GM12878 (cell line): Measurements from ENCODE around the gene SNX32.

Experiments used
- CREB1 ChIP-seq: IDR thresholded peaks from 2 replicates; pipeline ENCODE4 v1.6.1; 2012; ENCODE audit warnings: low read depth, mild to moderate bottlenecking, inconsistent platforms
- JUND ChIP-seq: IDR thresholded peaks from 2 replicates; pipeline ENCODE4 v1.6.1; 2012; ENCODE audit warnings: low read depth, mild to moderate bottlenecking, low read length, improper control_type of control experiment, moderate library complexity
- MTA2 ChIP-seq: fragments of 450-650 bp; IDR thresholded peaks from 2 replicates; pipeline ENCODE4 v1.6.1; 2016; ENCODE audit warnings: low read depth, mild to moderate bottlenecking, moderate library complexity
- NFYB ChIP-seq: IDR thresholded peaks from 2 replicates; pipeline ENCODE4 v1.6.1; 2011; ENCODE audit warnings: low read depth, mild to moderate bottlenecking, low read length, improper control_type of control experiment, moderate library complexity; ENCODE audit not compliant: insufficient read depth
- NR2C1 ChIP-seq: fragments of 450-650 bp; IDR thresholded peaks from 2 replicates; pipeline ENCODE4 v1.6.1; 2017; ENCODE audit warnings: antibody characterized with exemption, mild to moderate bottlenecking, moderate library complexity
- RBBP5 ChIP-seq: fragments of 200-600 bp; sonication (generic); conservative IDR thresholded peaks from 2 replicates; pipeline ENCODE4 v1.6.1; 2016
- TF ChIP-seq, protein P1 (sequence below): IDR thresholded peaks from 2 replicates; pipeline ENCODE4 v1.6.1; 2011; ENCODE audit warnings: low read depth, mild to moderate bottlenecking, low read length, moderate library complexity, borderline replicate concordance; ENCODE audit errors: extremely low read depth
- TF ChIP-seq, protein P2 (sequence below), 3 experiments: IDR thresholded peaks in 2 of 3; conservative IDR thresholded peaks in 1 of 3; 2 replicates each; pipeline ENCODE4 v1.5.1; 2011; ENCODE audit warnings: low read depth in 3 of 3, low read length in 3 of 3, mild to moderate bottlenecking in 3 of 3, control low read depth in 2 of 3, moderate library complexity in 2 of 3, inconsistent platforms in 1 of 3, mixed read lengths in 1 of 3; ENCODE audit not compliant: control insufficient read depth in 2 of 3, insufficient read depth in 1 of 3; ENCODE audit errors: extremely low read depth in 1 of 3

DNA sequence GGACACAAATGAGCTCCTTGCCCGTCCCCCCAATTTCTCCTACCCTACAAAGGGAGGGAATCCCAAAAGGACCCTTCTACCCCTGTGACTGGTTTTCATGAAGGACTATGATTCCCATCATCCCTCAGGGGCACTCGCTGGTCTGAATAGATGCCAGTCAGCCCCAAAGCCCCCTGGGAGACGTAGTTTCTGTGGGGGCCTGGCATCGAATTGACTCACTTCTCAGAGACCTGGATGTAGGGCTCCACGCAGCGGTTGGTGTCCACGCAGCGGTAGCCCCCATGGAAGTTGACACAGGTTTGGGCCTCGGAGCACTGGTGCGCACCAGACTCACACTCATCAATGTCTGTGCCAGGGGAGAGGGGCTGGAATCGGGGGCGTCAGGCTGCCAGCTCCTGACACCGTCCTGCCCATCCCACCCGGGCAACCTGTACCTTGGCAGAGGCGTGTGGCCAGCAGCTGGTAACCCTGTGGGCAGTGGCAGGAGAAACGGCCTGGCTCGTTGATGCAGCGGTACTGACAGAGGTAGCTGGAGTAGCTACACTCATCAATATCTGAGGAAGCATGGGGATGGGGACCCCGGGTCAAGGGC is 34.4 kb downstream of the SNX32 start:
- TF ChIP-seq, protein P1, sequence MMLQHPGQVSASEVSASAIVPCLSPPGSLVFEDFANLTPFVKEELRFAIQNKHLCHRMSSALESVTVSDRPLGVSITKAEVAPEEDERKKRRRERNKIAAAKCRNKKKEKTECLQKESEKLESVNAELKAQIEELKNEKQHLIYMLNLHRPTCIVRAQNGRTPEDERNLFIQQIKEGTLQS, result no peak
- no peak for TF ChIP-seq RBBP5
- TF ChIP-seq NFYB, result no peak
- no peak for TF ChIP-seq MTA2
- no peak for TF ChIP-seq JUND
- TF ChIP-seq CREB1, result no peak
- TF ChIP-seq, protein P2, sequence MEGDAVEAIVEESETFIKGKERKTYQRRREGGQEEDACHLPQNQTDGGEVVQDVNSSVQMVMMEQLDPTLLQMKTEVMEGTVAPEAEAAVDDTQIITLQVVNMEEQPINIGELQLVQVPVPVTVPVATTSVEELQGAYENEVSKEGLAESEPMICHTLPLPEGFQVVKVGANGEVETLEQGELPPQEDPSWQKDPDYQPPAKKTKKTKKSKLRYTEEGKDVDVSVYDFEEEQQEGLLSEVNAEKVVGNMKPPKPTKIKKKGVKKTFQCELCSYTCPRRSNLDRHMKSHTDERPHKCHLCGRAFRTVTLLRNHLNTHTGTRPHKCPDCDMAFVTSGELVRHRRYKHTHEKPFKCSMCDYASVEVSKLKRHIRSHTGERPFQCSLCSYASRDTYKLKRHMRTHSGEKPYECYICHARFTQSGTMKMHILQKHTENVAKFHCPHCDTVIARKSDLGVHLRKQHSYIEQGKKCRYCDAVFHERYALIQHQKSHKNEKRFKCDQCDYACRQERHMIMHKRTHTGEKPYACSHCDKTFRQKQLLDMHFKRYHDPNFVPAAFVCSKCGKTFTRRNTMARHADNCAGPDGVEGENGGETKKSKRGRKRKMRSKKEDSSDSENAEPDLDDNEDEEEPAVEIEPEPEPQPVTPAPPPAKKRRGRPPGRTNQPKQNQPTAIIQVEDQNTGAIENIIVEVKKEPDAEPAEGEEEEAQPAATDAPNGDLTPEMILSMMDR (IDR thresholded peaks at IDR 0.05 in 2 of 3, conservative IDR thresholded peaks at IDR 0.05 in 1 of 3; ENCODE audit: control insufficient read depth in 2 of 3, extremely low read depth in 1 of 3, insufficient read depth in 1 of 3, low read depth in 3 of 3, low read length in 3 of 3), result no peak
- TF ChIP-seq NR2C1, result no peak
